Raji (cell line): ENCODE measurements around the gene MAP3K7CL.

Experiments
- POLR2A ChIP-seq: IDR thresholded peaks from 2 replicates; pipeline ENCODE4 v1.6.1; 2011; ENCODE audit warnings: low read depth, low read length, control low read depth; ENCODE audit not compliant: insufficient read depth

The MAP3K7CL gene

DNA sequence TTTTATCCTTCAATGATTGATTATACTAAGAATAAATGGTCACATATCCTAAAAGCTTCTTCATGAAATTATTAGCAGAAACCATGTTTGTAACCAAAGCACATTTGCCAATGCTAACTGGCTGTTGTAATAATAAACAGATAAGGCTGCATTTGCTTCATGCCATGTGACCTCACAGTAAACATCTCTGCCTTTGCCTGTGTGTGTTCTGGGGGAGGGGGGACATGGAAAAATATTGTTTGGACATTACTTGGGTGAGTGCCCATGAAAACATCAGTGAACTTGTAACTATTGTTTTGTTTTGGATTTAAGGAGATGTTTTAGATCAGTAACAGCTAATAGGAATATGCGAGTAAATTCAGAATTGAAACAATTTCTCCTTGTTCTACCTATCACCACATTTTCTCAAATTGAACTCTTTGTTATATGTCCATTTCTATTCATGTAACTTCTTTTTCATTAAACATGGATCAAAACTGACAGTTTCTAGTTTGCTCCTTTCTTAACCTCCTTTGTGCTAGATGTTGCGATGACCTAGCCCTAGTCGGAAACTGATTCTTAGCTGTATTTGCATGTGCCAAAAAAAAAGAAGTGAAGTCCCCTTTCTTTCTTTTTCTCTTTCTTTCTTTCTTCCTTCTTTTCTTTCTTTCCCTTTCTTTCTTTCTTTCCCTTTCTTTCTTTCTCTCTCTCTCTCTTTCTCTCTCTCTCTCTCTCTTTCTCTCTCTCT is 45.1 kb downstream of the MAP3K7CL start:
- TF ChIP-seq POLR2A, result no peak

DNA sequence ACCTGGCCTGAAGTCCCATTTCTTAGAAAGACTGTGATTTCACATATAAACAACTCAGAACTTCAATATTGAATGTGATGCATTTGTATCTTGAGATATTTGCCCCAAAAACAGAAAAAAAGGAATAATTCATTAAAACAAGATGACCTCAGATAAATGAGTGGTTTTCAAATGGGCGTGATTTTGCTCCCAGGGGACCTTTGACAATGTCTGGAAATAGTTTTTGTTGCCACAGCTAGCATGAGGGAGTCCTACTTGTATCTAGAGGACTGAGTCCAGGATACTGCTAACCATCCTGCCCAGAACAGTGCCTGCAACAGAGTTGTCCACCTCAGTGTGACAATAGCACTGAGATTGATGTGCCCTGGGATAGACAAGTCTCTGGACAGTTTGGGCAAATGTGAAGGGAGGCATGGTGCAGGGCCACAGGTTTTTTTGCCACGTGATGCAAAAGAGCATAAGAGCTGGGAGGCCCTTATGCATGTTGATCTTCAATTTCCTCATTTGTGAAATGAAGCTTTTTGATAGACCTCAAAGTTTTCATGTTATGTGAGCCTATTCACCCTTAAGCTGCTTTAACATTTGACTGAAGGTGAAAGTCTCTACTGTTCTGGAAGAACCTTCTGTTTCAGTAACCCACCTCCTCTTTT is 46.2 kb downstream of the MAP3K7CL start:
- no peak for TF ChIP-seq POLR2A

DNA sequence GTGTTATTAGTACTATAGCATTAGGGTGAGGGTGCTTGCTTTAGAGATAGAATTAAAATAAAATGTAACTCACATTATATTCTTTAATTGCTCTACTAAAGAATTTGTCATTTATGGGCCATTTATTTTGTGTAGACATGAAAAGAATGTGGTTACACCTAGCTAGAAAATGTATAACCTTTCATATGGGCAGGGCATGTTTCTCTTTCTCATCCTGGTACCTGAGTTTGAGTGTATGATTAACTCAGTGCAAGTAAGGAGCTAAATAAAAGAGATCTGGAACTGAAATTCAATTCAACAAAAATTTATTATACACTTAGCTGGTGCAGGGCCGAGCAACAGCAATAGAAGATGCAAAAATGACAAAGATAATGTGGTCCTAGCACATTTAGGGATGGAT is 47.4 kb downstream of the MAP3K7CL start:
- TF ChIP-seq POLR2A, result no peak

DNA sequence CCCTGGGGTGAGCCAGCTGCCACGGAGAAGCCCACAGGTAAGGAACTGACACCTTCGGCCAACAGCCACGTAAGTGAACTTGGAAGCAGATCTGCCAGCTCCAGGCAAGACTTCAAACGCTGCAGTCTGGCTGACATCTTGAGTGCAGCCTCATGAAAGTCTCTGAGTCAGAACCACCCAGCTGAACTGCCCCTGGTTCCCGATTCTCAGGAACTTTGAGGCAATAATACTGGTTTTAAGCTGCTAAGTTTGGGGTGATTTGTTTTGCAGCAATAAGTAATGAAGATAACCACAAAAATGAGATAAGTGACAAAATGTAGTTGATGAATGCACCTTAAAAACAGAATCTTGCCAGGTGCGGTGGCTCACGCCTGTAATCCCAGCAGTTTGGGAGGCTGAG is 48.5 kb downstream of the MAP3K7CL start:
- no peak for TF ChIP-seq POLR2A

DNA sequence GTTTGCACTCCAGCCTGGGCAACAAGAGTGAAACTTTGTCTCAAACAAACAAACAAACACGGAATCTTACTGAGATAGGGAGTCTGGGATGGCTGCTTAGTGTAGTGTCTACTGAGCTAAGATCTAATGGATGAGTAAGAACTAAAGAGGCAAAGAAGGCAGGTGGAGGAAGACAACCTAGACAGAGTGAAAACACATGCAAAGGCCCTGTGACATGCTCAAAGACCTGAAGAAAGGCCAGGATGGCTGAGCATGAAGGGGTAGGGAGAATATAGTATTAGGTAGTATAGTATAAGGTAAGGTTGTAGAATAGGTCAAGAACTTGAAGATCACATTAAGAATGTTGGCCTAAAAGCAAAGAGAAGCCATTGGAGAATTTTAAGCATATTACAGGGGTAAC is 49.1 kb downstream of the MAP3K7CL start:
- no peak for TF ChIP-seq POLR2A

DNA sequence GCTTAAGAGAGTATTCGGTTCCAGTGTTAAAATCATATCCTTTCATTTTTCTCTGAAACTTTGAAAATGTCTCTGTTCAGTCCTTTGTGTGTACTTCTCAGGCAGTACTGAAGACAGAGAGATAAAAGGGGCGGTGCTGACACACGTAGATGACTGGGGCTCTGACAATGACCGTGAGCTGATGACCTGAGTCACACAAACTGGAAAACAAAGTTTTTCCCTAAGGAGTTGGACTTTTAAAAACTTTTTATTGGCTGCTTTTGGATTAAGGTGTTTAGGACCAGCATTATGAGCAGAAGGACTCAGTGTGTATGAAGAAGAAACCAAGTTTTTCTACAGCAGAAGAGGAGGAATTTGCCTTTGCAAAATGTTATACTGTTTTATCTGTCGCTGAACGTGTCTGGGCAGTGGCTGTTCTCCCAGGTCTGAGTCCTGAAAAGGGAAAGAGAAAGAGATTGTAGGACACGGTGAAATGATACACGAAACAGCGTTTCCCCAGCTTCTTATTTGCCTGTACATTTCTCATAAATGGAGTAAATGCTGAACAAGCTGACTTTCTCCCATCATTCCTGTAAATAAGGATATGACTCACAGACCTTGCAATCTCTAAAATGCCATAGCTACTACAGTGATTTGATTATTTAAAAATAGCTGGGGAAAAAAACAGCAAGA is 51.5 kb downstream of the MAP3K7CL start:
- no peak for TF ChIP-seq POLR2A

DNA sequence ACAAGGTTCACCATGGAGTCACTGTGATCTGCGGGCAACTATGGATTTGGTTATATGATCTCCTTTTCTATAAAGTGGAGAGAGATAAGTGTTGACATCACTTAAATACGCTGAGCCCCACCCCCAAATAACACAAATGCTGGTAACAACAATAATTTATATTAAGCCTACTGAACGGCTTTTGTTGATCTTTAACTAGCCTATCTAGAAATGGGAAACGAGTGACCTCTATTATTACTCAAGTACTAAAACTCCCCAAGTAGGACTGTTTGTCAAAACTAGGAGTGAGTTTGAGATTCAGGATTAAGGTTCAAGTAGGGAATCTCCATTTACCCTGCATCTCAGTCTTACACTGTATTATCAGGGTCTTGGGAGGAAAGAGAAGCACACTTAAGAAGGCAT is 52.2 kb downstream of the MAP3K7CL start:
- no peak for TF ChIP-seq POLR2A

DNA sequence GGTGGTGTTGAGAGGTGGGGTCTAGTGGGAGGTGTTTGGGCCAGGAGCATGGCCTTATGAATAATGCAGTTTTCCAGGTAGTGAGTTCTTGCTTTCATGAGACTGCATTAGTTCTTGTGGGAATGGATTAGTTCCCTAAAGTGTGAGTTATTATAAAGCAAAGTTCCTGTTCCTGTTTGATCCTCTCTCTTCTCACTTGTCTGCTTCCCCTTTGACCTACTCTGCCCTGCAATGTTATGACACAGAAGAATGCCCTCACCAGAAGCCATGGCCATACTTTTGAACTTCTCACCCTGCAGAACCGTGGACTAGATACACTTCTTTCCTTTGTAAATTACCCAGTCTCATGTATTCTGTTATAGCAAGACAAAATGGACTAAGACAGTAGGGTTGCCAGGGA is 53.6 kb downstream of the MAP3K7CL start:
- TF ChIP-seq POLR2A, result no peak

DNA sequence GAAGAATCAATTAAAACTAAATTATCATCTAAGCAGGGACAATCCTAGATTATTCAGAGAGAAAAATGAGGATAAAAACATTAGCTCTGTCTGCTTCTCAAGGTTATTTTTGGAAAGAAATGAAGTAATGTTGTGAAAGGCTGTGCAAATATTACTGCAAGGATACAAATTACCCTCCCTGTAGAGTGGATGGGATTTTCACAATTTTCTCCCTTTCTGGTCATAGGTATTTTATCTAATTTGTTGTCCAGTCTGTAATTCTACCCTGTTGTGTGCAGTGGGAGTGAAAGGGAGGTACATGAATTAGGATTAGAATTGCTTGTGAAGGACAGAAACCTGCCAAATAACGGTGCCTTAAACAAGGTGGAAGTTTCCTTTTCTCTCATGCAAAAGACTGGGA is 54.7 kb downstream of the MAP3K7CL start:
- TF ChIP-seq POLR2A, result no peak

DNA sequence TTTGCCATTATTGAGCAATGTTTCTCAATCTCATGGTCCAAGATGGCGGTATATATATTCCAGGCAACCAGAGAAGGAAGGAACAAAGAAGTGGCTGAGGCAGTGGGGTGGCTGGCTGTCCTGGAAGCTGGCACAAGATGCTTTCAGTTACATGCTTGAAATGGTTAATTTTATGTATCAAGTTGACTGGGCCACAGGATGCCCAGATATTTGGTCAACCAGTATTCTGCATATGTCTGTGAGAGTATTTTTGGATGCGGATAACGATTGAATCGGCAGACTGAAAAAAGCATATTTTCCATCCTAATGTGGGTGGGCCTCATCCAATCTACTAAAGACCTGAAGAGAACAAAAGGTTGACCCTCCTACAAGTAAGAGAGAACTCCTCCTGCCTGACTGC is 55.2 kb downstream of the MAP3K7CL start:
- no peak for TF ChIP-seq POLR2A

DNA sequence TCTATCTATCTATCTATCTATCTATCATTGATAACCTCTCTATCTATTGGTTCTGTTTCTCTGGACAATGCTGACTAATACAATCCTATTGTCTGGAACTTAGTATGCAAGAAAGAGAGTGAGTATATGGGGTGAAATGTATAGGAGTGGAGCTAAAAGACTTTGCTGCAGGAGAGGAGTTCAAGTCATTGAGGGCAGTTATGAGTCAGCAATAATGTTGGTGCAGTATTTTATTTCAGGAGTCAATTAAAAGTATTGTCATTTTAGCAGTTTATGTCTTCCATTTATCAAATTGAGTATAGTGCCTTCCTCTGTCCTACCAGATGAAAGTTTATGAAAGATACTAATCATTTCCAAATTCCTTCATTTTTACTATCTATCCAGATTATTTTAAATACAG is 55.8 kb downstream of the MAP3K7CL start:
- TF ChIP-seq POLR2A, result no peak

DNA sequence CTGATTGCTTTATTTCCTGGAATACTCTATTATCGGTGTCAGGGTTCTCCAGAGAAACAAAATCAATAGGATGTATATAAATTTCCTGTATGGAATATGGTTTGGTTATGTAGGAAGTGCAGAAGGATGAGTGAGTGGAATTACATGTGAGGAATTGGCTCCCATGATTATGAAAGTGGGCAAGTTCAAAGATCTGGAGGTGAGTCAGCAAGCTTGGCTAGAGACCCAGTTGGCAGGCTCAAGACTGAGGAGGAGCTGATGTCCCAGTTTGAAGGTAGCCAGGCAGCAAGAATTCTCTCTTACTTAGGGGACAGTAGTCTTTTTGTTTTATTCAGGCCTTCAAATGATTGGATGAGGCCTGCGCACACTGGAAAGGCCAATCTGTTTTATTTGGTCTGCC is 57.5 kb downstream of the MAP3K7CL start:
- no peak for TF ChIP-seq POLR2A

DNA sequence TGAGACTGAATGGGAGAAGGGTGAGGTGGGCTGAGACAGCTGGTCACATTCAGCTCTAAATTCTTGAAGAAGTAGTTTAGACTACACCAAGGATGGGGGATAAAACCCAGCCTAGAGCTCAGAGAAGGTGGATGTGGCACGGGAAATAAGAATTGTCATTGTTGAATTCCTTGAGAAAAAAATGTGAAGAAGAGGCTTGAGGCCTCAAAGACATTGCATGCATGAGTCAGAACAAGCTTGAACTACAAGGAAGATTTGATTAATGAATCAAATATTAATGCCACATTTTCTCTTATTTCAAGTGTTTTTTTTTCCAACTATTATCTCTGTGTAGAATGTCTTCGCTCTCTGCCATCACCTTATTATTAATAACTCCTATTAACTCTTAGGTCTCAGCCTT is 58.9 kb downstream of the MAP3K7CL start:
- no peak for TF ChIP-seq POLR2A

DNA sequence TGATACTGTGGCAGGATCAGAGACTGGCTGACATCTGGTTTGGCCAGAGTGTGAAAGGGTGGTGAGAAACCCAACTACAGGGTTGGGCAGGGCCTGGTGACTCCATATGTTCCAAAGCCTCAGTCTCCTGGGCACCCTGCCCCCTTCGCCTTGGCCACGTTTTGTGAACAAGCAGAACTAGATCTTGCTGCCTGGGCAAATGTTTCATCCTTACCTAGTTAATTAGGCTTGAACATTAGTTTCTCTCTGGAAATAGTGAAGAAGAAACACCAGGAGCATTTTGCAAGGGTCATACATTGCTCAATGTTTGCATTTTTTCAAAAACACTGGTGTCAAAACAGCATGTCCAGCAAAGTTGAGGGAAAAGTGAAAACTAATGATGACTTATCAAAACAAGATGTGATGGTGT is 60.5 kb downstream of the MAP3K7CL start:
- no peak for TF ChIP-seq POLR2A

DNA sequence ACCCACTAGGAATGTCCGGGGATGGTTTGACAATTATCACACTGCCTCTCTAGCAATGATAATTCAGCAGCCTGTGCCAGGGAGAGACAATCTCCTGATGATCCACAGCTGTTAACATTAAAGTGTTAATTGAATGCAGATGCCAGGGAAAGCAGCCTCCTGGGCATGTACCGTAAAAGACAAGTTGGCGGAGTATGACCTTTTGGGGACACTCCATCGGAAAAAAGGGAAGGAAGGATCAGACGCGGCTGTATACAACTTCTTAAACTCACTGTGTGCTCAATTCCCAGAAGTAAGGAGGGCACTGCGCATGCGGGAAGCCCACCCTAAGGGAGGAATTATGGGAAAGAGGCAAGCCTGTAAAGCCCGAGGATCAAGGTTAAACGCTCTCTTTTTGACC is 62.6 kb downstream of the MAP3K7CL start:
- TF ChIP-seq POLR2A, result no peak

DNA sequence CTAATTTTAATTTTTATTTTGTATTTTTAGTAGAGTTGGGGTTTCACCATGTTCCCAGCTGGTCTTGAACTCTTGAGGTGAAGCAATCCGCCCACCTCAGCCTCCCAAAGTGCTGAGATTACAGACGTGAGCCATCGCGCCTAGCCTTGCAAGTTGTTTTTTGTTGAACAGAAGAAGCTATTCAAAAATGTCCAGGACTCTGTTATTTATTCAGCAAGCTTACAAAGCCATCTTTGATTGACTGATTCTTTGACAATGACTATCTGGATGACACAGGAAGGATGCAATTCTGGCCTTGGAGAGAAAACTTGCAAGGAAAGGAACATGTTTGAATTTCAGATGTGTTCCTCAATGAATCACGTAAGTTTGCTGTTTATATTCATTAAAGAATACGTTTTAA is 63.5 kb downstream of the MAP3K7CL start:
- no peak for TF ChIP-seq POLR2A
